Endothelial cell of umbilical vein (primary cell): ENCODE data around the gene E2F4. TPM values are rescaled to one million over a fixed set of nuclear protein-coding genes. Genes with fewer than 3 reads are reported as not detected.

ENCODE experiments used
- BruUV-seq: library from RNA; stranded (reverse); fragments of 400-500 nt; replicated peaks from 2 replicates; lab custom pipeline; 2021; lab: Mats Ljungman, UMichigan
- CTCF ChIA-PET: fragments of 300-600, 350-600 bp; sonication (Branson Sonifier 250); formaldehyde crosslinking; loops from one replicate; lab custom pipeline; 2021; ENCODE audit warnings: antibody characterized with exemption, inconsistent platforms; lab: Charles Lee
- POLR2A ChIA-PET: fragments of 300-600, 350-600 bp; sonication (Branson Sonifier 250); formaldehyde crosslinking; loops from one replicate; lab custom pipeline; 2021; ENCODE audit warnings: antibody characterized with exemption, inconsistent platforms; lab: Charles Lee
- DNase-seq: peaks from one replicate; pipeline ENCODE4 v3.0.0-alpha.2; 2011; ENCODE audit warnings: low read depth, low spot score
- FAIRE-seq: peaks from 2 replicates; lab custom pipeline; 2011; peaks lifted over from hg19 to GRCh38; lab: Jason Lieb, UNC
- H2AFZ ChIP-seq: 2 replicates; pipeline ENCODE4 v1.6.0; 2012; ENCODE audit warnings: low read depth, low read length, control low read depth, inconsistent platforms
- H3K27ac ChIP-seq: 2 replicates; pipeline ENCODE4 v1.5.1; 2011; ENCODE audit warnings: low read depth, mild to moderate bottlenecking, control low read depth, low read length, moderate library complexity; ENCODE audit not compliant: insufficient read depth
- H3K27me3 ChIP-seq, 2 experiments: 2 replicates each; pipeline versions ENCODE4 v1.6.0 to v1.6.1; 2011; ENCODE audit warnings: low read length in 2 of 2, mixed read lengths in 1 of 2; ENCODE audit not compliant: control insufficient read depth in 2 of 2, insufficient read depth in 2 of 2
- H3K36me3 ChIP-seq, 2 experiments: 2 replicates in 1 of 2; 3 replicates in 1 of 2; pipeline ENCODE4 v1.5.1; 2011; ENCODE audit warnings: low read length in 2 of 2, mild to moderate bottlenecking in 1 of 2, moderate library complexity in 1 of 2; ENCODE audit not compliant: control insufficient read depth in 2 of 2, insufficient read depth in 2 of 2; ENCODE audit errors: extremely low read depth in 1 of 2
- H3K4me1 ChIP-seq: 3 replicates; pipeline ENCODE4 v1.5.1; 2011; ENCODE audit warnings: mild to moderate bottlenecking, low read length; ENCODE audit not compliant: control insufficient read depth, insufficient read depth; ENCODE audit errors: extremely low read depth
- H3K4me2 ChIP-seq: 2 replicates; pipeline ENCODE4 v1.6.1; 2011; ENCODE audit warnings: low read length, control low read depth, mixed read lengths; ENCODE audit not compliant: insufficient read depth
- H3K4me3 ChIP-seq, 3 experiments: fragments of 200-600 bp in 1 of 3; sonication (generic), shearing (Covaris generic) in 1 of 3; replicated peaks in 1 of 3; 2 replicates each; pipeline ENCODE4 v1.5.1; 2011 to 2016; ENCODE audit warnings: control low read depth in 3 of 3, low read length in 3 of 3, mild to moderate bottlenecking in 2 of 3, inconsistent platforms in 1 of 3, low read depth in 1 of 3, moderate library complexity in 1 of 3; ENCODE audit not compliant: insufficient read depth in 1 of 3
- H3K79me2 ChIP-seq: 2 replicates; pipeline ENCODE4 v1.6.0; 2012; ENCODE audit warnings: low read length, inconsistent platforms; ENCODE audit not compliant: control insufficient read depth, insufficient read depth
- H3K9ac ChIP-seq: replicated peaks from 2 replicates; pipeline ENCODE3; 2011; ENCODE audit warnings: low read length, control low read depth; ENCODE audit not compliant: insufficient read depth; ENCODE audit errors: extremely low read depth
- H3K9me1 ChIP-seq: replicated peaks from 3 replicates; pipeline ENCODE4 v1.6.0; 2011; ENCODE audit warnings: mild to moderate bottlenecking, low read length; ENCODE audit not compliant: control insufficient read depth, insufficient read depth; ENCODE audit errors: extremely low read depth
- H3K9me3 ChIP-seq: replicated peaks from 2 replicates; pipeline ENCODE4 v1.5.1; 2012; ENCODE audit warnings: low read length, inconsistent platforms; ENCODE audit not compliant: control insufficient read depth, insufficient read depth
- H4K20me1 ChIP-seq: replicated peaks from 2 replicates; pipeline ENCODE3; 2011; ENCODE audit warnings: mild to moderate bottlenecking, low read length; ENCODE audit not compliant: control insufficient read depth, insufficient read depth; ENCODE audit errors: extremely low read depth
- CTCF ChIP-seq, 2 donors: IDR thresholded peaks; 1 replicate in 1 of 2; 2 replicates in 1 of 2; pipeline ENCODE4 v1.5.1; 2011; ENCODE audit warnings: low read length in 2 of 2, mild to moderate bottlenecking in 2 of 2, moderate library complexity in 2 of 2, control low read depth in 1 of 2, inconsistent platforms in 1 of 2, low read depth in 1 of 2; ENCODE audit not compliant: insufficient read depth in 1 of 2; ENCODE audit errors: extremely low read depth in 1 of 2
- EZH2 ChIP-seq: IDR thresholded peaks from 2 replicates; pipeline ENCODE4 v1.6.1; 2012; ENCODE audit warnings: borderline replicate concordance, low read depth, mild to moderate bottlenecking, moderate library complexity, low read length, inconsistent platforms; ENCODE audit not compliant: severe bottlenecking
- FOS ChIP-seq: IDR thresholded peaks from 2 replicates; pipeline ENCODE4 v1.6.1; 2011; ENCODE audit warnings: mild to moderate bottlenecking, low read length, moderate library complexity, borderline replicate concordance; ENCODE audit not compliant: insufficient read depth
- GATA2 ChIP-seq: IDR thresholded peaks from 2 replicates; pipeline ENCODE4 v1.7.0; 2011; ENCODE audit warnings: low read depth, mild to moderate bottlenecking, moderate library complexity, mixed read lengths, low read length; ENCODE audit not compliant: insufficient read length, insufficient read depth
- JUN ChIP-seq: IDR thresholded peaks from 2 replicates; pipeline ENCODE4 v1.6.1; 2011; ENCODE audit warnings: borderline replicate concordance, low read depth; ENCODE audit not compliant: insufficient read length, insufficient read depth
- MAX ChIP-seq: IDR thresholded peaks from 2 replicates; pipeline ENCODE4 v1.6.1; 2011; ENCODE audit not compliant: insufficient read depth, insufficient read length
- MYC ChIP-seq: IDR thresholded peaks from one replicate; pipeline ENCODE4 v1.6.1; 2011; ENCODE audit warnings: mild to moderate bottlenecking, low read depth, low read length
- POLR2A ChIP-seq: IDR thresholded peaks from 2 replicates; pipeline ENCODE4 v1.6.1; 2012; ENCODE audit warnings: low read depth, mild to moderate bottlenecking, control low read depth, low read length
- POLR2AphosphoS5 ChIP-seq: IDR thresholded peaks from 2 replicates; pipeline ENCODE4 v1.6.1; 2012; ENCODE audit warnings: low read depth, mild to moderate bottlenecking, control low read depth, low read length, moderate library complexity; ENCODE audit not compliant: insufficient read depth
- dilution Hi-C: fragments of 300-500 bp; cut with MboI; formaldehyde crosslinking; loops from one replicate; pipeline ENCODE4 v1.15.0; 2019; ENCODE audit warnings: low sequenced_read_pairs; ENCODE audit not compliant: extremely low pct_ligation_motif_present
- intact Hi-C: fragments of 100-400 bp; cut with micrococcal nuclease; formaldehyde crosslinking; loops from one replicate; pipeline ENCODE4 v1.10.0; 2022
- polyA plus RNA-seq, 4 experiments: library from polyadenylated mRNA; depleted of rRNA in 3 of 4; stranded (reverse) in 3 of 4; unstranded in 1 of 4; fragments of >200 nt; gene quantifications; 2 replicates each; pipeline versions ENCODE4 v1.2.1 to v1.2.3, GENCODE V29; 2011 to 2012; ENCODE audit warnings: missing spikeins in 1 of 4
- total RNA-seq: library from RNA; stranded (reverse); gene quantifications from 2 replicates; pipeline ENCODE4 v1.2.3, GENCODE V29; 2021

Gene E2F4
- total and polyA plus RNA-seq, 2 donors (not counting 3 experiments of a cell fraction or from before 2014, with no cell fraction given): 112 to 168 TPM

- H3K4me1 ChIP-seq: peaks cover 27% of the 10 kb centered on the region
- peak; percentile 94 for FAIRE-seq
- peak overlapping the region; percentile 4 for H3K27ac ChIP-seq
- BruUV-seq: no TSS peak
- peak; percentile 34 for TF ChIP-seq MYC
- TF ChIP-seq FOS: no peak
- TF ChIP-seq GATA2: no peak
- TF ChIP-seq MAX: no peak
- peak in 1 of 2 donors; percentile 58 for TF ChIP-seq CTCF (IDR thresholded peaks at IDR 0.05; ENCODE audit: extremely low read depth in 1 of 2, insufficient read depth in 1 of 2, low read depth in 1 of 2, low read length in 2 of 2)
- no peak for TF ChIP-seq EZH2
- TF ChIP-seq JUN: no peak
- no peak for TF ChIP-seq POLR2AphosphoS5
- no peak for TF ChIP-seq POLR2A
- H3K9ac ChIP-seq: peak overlapping the region; percentile 14
- peak overlapping the region; percentile 40 for H3K4me2 ChIP-seq
- H3K36me3 ChIP-seq: no peaks in the 10 kb centered on the region
- no peaks in the 10 kb centered on the region for H3K79me2 ChIP-seq
- no peaks in the 10 kb centered on the region for H3K9me3 ChIP-seq
- peak overlapping the region; percentile 47 for H2AFZ ChIP-seq
- peak; percentile 90 for DNase-seq
- POLR2A ChIA-PET: no interaction called here
- CTCF ChIA-PET: interaction anchor here (0.6 to 3.2 kb wide), 8 partner anchors 11 to 257 kb away, joined by 3 to 25 read pairs (median 14); partner anchors contain the start of genes FBXL8, HSD11B2, HSF4 and TRADD
- H3K4me3 ChIP-seq: peak overlapping the region in 2 of 3 experiments; percentile 9 to 32
- H3K27me3 ChIP-seq: no peaks in the 10 kb centered on the region
- intact Hi-C loops: loop anchor here (1.0 kb wide), 1 partner anchor 9 kb away; the partner anchor contains the start of gene MATCAP1
- dilution Hi-C loops: no loop called here
- no peaks in the 10 kb centered on the region for H4K20me1 ChIP-seq
- H3K9me1 ChIP-seq: no peaks in the 10 kb centered on the region
Measured at GRCh38 chr16:67173808-67174705, 17.9 kb upstream of the E2F4 start.
